HG03108 (cell line): ENCODE measurements around the gene ATP13A4.
"Not testable (repeated sequence)": the region's sequence is repeated elsewhere in the genome, so short reads cannot be mapped to it uniquely, and the experiment has no call there.

Experiments used
- ATAC-seq: cut with Tn5 transposase; IDR thresholded peaks from one replicate; pipeline ENCODE4 v1.9.1; 2021; ENCODE audit warnings: moderate library complexity; ENCODE audit not compliant: unreplicated experiment

The ATP13A4 gene

DNA sequence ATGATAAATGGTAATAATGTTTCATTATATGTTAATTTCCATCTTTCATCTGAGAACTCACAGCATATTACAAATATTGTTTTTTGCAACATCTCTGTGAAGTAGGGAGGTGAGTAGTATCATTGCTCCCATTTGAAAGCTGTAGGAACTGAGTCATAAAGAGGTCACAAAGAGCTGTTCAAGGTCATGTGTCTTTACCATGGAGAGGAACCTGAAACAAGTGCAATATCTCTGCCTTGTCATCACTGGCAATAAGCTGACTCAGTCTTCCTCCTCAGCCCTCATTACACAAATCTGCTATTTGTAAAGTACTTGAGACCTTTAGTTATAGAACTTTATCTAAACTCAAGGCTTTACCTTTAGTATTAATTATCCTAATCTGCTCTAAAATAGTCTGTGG lies 4.4 kb upstream of the ATP13A4 start:
- no peak for ATAC-seq

GRCh38 chr3:193556841-193557240 lies 2.1 kb upstream of the ATP13A4 start:
- ATAC-seq = no peak

- no peak for ATAC-seq
Measured at GRCh38 chr3:193553586-193553985, 1.1 kb downstream of the ATP13A4 start.

DNA sequence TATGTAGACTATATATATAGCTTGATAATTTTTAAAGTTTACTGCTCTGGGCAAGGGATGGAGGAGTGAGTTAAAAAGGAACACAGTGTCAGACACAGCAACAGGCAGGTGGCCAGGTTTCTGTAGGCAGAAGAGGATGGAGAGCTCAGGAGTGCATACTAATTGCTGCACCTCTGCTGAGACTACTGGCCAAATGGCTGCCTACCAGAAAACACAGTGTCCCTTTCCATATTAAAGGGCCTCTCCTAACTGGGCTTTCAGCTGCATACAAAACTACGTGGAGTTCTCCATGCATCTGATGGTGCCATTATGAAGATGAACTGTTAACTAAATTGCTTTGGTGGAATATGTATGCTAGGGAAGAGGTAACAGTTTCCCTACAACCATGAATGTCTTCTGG lies 1.8 kb downstream of the ATP13A4 start:
- no peak for ATAC-seq

- ATAC-seq = no peak
Measured at GRCh38 chr3:193548406-193548805, 6.3 kb downstream of the ATP13A4 start.

DNA sequence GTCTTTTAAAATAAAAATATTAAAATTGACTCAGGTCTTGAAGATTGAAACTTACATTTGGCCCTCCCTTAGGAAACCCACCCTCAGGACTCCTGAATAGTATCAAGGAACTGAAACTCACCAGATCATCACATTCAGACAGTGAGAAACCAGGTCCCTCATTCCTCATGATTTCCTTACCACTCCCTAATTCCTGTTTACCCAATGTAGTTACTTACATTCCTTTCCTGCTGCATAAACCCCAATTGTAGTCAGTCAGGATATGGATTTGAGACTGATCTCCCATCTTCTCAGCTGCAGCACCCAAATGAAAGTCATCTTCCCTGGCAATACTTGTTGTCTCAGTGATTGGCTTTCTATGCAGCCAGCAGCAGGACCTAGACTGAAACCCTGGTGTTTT lies 8.6 kb downstream of the ATP13A4 start:
- ATAC-seq = no peak

DNA sequence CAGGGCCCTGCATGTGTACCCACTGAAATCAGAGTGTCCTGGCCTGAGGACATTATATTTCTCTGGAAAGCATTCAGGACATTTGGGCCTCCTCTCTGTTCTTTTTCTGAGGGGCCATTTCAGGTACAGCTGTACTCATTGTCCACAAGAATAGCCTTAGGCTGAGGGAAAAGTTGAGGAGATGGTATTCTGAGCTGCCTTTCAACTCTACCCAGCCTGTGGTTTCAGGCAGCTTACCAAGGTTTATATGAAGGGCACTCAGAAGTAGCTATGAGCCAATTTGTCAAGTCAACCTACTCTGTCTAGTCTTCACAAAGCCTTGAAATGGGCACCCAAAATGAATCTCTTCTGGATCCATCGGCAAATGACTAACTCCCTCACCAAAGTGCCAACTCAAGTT lies 9.4 kb downstream of the ATP13A4 start:
- ATAC-seq = no peak

DNA sequence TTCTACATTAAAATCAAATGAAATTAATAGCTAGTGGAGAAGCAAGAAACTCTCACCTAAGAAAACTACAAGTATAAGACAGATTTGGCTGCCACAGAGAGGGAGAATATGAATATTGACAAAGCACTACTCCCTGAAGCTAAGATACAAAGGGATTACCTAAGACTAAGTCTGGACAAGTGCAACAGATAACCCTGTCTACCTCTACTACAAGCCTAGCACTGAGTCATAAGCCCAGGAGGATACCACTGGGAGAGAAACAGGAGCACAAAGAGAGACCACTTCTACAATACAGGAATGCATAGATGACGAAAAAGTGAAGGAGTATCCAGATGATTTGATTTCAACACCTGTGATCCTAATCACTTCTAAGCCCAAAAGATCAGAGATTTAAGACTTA lies 10.4 kb downstream of the ATP13A4 start:
- ATAC-seq = no peak

- no peak for ATAC-seq
Measured at GRCh38 chr3:193530231-193531165, 24.2 kb downstream of the ATP13A4 start.

- not testable (repeated sequence) for ATAC-seq
Measured at GRCh38 chr3:193526085-193526484, 28.6 kb downstream of the ATP13A4 start.

- no peak for ATAC-seq
Measured at GRCh38 chr3:193522473-193522872, 32.2 kb downstream of the ATP13A4 start.

DNA sequence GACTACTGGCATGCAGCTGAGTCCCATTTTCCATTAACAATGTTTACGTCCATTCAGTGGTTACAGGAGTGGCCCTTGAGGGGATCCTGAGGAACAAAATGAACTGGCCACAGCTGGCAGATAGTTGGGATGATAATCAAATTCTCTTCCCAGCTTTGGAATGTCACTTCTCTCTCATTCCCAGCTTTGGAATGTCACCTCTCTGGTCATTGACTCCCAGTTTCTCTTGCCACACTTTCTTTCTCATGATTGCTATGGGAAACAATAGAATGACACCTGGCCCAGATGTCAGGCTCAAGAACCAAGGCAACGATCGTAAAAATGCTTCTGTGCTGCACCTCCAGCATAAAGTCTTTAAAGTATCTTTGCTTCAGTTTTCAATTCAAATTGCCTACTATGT lies 34.0 kb downstream of the ATP13A4 start:
- ATAC-seq = no peak

- ATAC-seq = no peak
Measured at GRCh38 chr3:193515966-193516365, 38.7 kb downstream of the ATP13A4 start.

DNA sequence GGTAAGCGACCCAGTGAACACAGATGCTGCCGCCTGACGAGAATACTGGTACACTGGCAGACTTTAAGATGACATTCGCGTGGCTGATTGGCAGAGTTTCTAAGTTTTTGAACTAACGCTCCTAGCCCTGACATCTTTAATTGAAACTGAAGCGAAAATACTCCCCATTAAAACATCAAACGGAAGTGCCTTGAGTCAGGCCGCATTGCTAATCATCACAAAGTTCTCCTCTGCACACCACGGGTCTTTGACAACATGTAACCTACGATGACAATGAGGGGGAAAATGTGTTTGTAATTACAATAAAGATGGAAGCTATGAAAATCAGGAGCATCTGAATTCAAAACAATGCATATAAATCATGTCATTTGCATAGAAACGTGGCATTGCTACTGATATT lies 44.5 kb downstream of the ATP13A4 start:
- ATAC-seq = no peak

DNA sequence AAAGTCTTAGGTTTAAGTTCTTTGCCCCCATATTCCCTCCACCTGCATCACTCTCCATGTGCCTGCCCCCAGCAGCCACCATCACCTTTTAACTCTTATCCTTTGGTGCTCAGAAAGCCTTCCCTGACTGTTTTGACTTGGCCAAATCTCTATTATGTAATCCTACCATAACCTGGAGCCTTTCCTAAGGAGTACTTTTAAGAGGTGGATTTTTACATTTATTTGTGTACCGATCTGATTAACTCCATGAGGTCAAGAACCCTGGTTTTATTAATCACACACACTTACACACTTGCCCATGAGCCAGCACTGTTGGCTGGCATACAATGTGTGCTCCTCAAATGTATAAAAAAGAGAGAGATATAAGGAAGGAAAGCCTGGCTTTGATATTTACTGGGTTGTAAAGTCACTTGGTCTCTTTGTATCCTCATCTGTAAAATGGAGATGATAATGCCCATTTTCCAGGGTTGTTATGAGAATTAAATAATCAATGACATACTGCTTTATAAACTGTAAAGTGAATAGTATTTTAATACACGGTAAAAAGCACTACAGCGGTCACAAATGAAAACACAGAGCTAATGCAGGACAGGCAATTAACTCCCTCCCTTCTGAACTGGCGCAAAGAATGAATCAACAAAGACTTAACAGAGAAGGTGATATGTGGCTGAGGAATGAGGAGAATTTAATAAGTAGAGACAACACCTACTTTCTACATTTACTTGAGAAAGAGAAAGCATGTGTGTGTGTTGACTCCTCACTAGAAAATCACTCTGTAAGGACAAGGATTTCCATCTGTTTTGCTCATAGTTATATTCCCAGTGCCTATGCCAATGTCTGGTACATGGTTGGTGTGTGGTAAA lies 45.4 kb downstream of the ATP13A4 start:
- no peak for ATAC-seq

DNA sequence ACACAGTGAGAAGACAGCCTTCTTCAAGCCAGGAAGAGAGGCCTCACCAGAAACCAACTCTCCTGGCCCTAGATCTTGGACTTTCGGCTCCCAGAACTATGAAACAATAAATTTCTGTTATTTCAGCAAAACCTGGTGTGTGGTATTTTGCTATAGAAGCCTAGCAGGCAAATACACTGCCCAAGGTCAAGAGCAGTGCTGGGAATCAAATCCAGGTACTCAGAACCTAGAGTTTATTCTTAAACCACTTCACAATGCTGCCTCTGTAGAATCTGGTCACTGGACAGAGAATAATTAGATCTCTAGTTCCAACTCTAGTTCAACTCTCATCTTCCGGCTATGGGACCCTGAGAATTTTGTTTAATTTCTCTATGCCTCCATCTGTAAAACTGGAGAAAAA lies 46.6 kb downstream of the ATP13A4 start:
- no peak for ATAC-seq

DNA sequence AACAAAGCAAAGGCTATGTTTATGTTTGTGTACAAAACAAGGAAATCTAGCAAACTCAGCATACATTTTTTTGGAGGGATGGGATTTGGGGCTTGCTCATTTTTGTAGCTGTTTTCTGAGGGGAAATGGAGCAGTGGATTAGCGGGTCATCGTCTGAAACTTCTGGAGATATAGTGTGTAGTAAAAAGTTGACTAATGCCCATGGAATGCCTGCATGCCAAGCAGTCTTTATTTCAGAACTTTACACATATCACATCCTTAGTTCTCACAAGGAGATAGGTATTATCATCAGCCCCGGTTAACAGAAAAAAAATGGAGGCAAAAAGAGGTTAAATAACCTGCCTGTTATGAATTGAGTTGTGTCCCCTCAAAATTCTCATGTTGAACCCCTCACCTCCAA lies 47.1 kb downstream of the ATP13A4 start:
- ATAC-seq = no peak

GRCh38 chr3:193506921-193507320 lies 47.8 kb downstream of the ATP13A4 start:
- ATAC-seq = no peak

- ATAC-seq = no peak
Measured at GRCh38 chr3:193502871-193503270, 51.8 kb downstream of the ATP13A4 start.

GRCh38 chr3:193499801-193500485 lies 54.8 kb downstream of the ATP13A4 start:
- ATAC-seq = no peak

- ATAC-seq = no peak
Measured at GRCh38 chr3:193499136-193499770, 55.4 kb downstream of the ATP13A4 start.
